HUES6 (cell line): Measurements from ENCODE around the gene TUBA8.
A peak's percentile ranks its signal among the peaks of the same experiment; 100 is the strongest.
"Not testable (repeated sequence)": the region's sequence is repeated elsewhere in the genome, so short reads cannot be mapped to it uniquely, and the experiment has no call there.

ENCODE experiments used
- H3K27ac ChIP-seq: 2 replicates; pipeline ENCODE4 v1.7.0; 2013; ENCODE audit warnings: low read depth, mild to moderate bottlenecking, low read length, inconsistent platforms
- H3K27me3 ChIP-seq: 2 replicates; pipeline ENCODE4 v1.6.1; 2013; ENCODE audit warnings: low read length; ENCODE audit not compliant: control insufficient read depth, insufficient read depth
- H3K36me3 ChIP-seq: 2 replicates; pipeline ENCODE4 v1.6.1; 2013; ENCODE audit warnings: low read length; ENCODE audit not compliant: control insufficient read depth, insufficient read depth
- H3K4me1 ChIP-seq: 2 replicates; pipeline ENCODE4 v1.6.1; 2013; ENCODE audit warnings: low read length; ENCODE audit not compliant: control insufficient read depth, insufficient read depth
- H3K4me3 ChIP-seq: 2 replicates; pipeline ENCODE4 v1.5.1; 2013; ENCODE audit warnings: low read depth, low read length
- H3K9ac ChIP-seq: one replicate; pipeline ENCODE4 v1.6.1; 2013; ENCODE audit warnings: mild to moderate bottlenecking, low read length
- H3K9me3 ChIP-seq: 2 replicates; pipeline ENCODE4 v1.6.1; 2013; ENCODE audit warnings: low read depth, low read length; ENCODE audit not compliant: control insufficient read depth, insufficient read depth

TUBA8 gene

DNA sequence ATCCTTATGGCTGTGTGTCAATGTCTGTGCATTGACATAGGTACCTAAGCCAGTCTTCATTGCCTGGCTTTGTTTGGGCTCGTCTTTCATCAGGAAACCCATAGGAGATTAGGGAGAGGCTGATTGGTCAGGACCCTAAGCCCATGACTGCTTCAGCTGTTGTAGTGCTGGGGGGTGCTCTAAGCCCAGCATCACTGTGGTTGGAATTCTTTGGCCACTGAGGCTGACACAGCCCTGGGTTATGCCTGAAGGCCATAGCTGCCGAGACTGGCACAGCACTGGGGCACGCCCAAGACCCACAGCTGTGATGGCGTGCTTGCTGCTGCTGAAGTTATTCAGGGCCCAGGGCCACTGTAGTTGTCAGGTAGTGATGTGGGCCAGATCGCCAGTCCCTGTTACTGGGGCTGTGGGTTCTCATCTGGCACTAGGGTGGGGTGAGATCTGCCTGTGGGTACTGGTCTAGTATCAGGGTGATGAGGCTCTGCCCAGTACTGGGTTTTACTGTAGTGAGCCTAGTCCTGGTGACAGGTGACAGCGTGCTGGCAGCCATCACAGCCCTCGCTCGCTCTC is 44.3 kb downstream of the TUBA8 start:
- H3K36me3 ChIP-seq: no peaks in the 10 kb centered on the region
- no peak overlapping the region for H3K4me3 ChIP-seq
- H3K9ac ChIP-seq: no peak overlapping the region
- H3K9me3 ChIP-seq: no peaks in the 10 kb centered on the region
- peaks cover 12% of the 10 kb centered on the region for H3K27me3 ChIP-seq
- no peak overlapping the region for H3K27ac ChIP-seq
- H3K4me1 ChIP-seq: peaks cover 7% of the 10 kb centered on the region

DNA sequence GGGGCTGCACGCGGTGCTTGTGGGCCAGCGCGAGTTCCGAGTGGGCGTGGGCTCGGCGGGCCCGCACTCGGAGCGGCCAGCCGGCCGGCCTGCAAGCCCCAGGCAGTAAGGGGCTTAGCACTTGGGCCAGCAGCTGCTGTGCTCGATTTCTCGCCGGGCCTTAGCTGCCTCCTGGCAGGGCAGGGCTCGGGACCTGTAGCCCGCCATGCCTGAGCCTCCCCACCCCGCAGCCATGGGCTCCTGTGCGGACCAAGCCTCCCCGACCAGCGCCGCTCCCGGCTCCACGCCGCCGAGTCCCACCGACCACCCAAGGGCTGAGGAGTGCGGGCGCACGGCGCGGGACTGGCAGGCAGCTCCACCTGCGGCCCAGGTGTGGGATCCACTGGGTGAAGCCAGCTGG is 44.9 kb downstream of the TUBA8 start:
- H3K9ac ChIP-seq, H3K4me1 ChIP-seq, H3K4me3 ChIP-seq, H3K27ac ChIP-seq, H3K36me3 ChIP-seq, H3K9me3 ChIP-seq, H3K27me3 ChIP-seq: not testable (repeated sequence)

DNA sequence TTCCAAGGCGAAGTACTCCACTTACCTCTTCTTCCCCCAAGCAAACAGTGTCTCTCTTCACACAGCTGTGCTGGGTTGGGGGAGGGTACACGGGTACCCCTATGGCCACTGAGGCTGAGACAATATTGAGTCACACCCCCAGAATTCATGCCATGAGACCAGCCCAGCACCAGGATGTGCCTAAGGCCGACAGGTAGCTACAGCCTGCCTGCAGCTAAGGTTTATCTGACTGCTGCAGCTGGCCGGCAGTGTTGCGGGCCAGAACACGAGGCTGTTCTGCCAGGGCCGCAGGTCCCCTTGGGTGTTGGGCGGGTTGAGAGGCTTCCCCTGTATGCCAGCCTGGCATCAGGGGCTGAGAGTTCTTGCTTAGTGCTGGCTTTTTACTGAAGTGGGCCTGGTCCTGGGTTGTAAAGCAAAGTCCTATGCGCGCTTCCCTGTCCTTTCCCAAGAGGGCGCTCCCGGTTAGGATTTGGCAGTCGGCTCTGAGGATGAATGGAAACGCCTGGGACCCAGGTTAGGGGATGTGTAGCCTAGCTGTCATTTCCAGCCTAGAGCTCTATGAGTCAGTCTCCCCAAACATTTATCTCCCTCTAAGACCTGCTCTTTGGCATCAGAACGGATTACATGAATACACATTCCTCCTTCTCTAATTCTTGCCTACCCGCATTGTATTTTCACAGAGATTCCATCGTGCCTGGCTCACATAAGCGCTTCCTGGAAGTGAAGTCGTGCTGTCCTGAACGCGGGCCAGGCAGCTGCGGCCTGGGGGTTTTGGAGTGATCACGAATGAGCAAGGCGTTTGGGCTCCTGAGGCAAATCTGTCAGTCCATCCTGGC is 46.5 kb downstream of the TUBA8 start:
- H3K9ac ChIP-seq: peak overlapping the region; percentile 19

DNA sequence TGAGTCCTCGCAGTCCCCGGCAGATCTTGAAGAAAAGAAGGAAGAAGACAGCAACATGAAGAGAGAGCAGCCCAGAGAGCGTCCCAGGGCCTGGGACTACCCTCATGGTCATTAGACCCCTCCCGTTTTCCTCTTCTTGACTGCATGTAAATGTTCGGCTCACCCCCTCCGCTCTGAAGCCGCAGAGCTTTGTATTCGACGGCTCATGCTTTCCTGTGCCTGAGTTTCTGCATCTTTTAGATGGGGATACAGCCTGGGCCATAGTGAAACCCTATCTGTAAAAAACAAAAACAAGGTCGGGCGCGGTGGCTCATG is 47.1 kb downstream of the TUBA8 start:
- Histone ChIP-seq H3K27ac (no peak overlapping the region), H3K4me3 (no peak overlapping the region)

More for the DNA sequence above, 46.5 kb downstream of the TUBA8 start:
- Histone ChIP-seq H3K4me1 (peaks cover 7% of the 10 kb centered on the region), H3K27ac (no peak overlapping the region), H3K9me3 (no peaks in the 10 kb centered on the region), H3K4me3 (no peak overlapping the region), H3K36me3 (no peaks in the 10 kb centered on the region), H3K27me3 (no peaks in the 10 kb centered on the region)

DNA sequence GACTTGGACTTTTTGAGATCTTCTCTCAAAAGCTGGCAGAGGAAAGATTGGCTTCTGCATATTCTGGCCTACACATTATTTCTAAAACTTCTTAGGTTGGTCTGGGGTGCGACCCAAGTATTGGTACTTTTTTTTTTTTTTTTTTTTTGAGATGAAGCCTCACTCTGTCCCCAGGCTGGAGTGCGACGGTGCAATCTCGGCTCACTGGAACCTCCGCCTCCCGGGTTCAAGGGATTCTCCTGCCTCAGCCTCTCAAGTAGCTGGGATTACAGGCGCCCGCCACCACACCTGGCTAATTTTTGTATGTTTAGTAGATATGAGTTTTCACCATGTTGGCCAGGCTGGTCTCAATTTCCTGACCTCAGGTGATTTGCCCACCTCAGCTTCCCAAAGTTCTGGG is 50.0 kb downstream of the TUBA8 start:
- not testable (repeated sequence) for H3K27ac ChIP-seq, H3K9me3 ChIP-seq, H3K4me3 ChIP-seq, H3K9ac ChIP-seq, H3K36me3 ChIP-seq, H3K27me3 ChIP-seq
- peaks cover 15% of the 10 kb centered on the region for H3K4me1 ChIP-seq

More for the DNA sequence above, 47.1 kb downstream of the TUBA8 start:
- no peaks in the 10 kb centered on the region for H3K36me3 ChIP-seq
- no peaks in the 10 kb centered on the region for H3K9me3 ChIP-seq
- H3K9ac ChIP-seq: peak overlapping the region; percentile 19
- H3K4me1 ChIP-seq: peaks cover 7% of the 10 kb centered on the region
- H3K27me3 ChIP-seq: no peaks in the 10 kb centered on the region

DNA sequence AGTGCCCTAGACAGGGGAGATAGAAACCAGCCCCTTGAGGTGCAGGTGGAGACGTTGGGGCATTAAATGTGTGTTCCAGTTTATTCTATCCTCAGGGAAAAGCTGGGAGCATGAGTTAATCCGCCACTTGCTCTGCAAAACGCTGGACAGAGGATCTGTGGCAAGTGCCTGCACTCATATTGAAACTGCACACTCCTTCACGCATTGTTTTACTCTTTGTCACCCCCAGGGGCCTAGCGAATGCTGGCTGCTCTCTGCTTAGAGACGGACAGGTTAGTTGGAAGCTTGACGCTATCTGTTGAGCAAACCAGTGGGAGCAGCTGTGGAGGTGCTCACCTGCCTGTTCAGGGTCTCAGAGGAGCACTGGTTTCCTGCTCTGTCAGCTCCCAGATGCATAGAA is 53.2 kb downstream of the TUBA8 start:
- H3K36me3 ChIP-seq, H3K27ac ChIP-seq, H3K4me3 ChIP-seq, H3K9ac ChIP-seq, H3K9me3 ChIP-seq, H3K4me1 ChIP-seq, H3K27me3 ChIP-seq: not testable (repeated sequence)

DNA sequence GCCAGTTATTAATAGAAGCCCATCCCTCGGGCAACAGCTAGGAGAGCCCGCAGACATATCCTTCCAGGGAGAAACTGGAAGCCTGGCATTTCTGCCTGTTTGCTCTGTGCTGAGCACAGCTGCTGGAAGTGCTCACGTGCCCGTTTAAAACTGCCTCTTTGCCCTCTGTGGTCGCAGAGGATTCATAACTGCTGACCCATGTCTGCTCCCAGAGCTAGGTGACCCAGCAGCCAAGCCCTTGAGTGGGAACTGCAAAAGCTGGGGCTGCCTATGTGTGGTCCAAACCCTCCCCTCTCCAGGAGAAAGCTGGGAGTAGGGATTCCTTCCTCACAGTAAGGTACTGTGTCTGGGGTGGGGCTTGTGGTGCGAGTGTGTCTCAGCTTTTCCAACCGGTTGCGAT is 54.0 kb downstream of the TUBA8 start:
- H3K27me3 ChIP-seq, H3K36me3 ChIP-seq, H3K27ac ChIP-seq, H3K9ac ChIP-seq, H3K4me1 ChIP-seq, H3K4me3 ChIP-seq, H3K9me3 ChIP-seq: not testable (repeated sequence)

DNA sequence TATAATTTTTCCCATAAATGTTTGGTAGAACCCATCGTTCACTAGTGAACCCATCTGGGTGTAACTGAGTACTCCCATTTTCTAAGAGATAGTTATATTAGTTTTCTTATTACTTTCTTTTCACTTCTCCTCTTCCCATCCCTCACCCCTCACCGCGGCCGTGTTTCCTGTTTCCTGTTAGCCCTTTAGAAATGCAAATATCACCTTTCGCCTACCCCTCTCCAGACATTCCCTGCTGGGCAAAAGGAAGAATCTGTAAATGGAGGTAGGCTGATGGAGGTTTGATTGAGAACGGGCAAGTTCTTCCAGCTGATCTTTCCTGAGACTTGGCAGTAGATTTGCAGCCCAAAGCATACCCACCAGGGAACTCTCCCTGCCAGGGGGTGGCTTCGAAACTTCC is 54.7 kb downstream of the TUBA8 start:
- H3K27me3 ChIP-seq, H3K9ac ChIP-seq, H3K36me3 ChIP-seq, H3K4me1 ChIP-seq, H3K27ac ChIP-seq, H3K9me3 ChIP-seq, H3K4me3 ChIP-seq: not testable (repeated sequence)

DNA sequence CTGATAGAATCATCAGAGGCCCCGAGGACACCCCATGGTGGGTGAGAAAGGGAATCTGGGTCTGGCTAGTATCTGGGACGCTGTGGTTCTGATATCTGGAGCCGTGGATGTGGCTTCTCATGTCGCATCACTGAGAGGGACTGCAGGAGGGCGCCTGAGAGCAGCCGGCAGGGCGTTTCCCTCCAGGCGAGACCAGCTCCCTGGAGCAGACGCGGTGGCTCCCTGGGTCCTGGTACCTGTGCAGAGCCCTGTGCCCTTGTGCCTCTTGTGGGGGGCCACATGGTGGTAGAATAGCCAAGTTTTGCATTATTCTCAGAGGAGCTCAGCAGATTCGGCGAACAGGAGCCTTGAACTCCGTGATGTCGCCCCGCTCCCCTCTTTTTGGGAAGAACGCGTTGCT is 59.7 kb downstream of the TUBA8 start:
- H3K4me1 ChIP-seq, H3K27me3 ChIP-seq, H3K36me3 ChIP-seq, H3K27ac ChIP-seq, H3K9ac ChIP-seq, H3K9me3 ChIP-seq, H3K4me3 ChIP-seq: not testable (repeated sequence)

DNA sequence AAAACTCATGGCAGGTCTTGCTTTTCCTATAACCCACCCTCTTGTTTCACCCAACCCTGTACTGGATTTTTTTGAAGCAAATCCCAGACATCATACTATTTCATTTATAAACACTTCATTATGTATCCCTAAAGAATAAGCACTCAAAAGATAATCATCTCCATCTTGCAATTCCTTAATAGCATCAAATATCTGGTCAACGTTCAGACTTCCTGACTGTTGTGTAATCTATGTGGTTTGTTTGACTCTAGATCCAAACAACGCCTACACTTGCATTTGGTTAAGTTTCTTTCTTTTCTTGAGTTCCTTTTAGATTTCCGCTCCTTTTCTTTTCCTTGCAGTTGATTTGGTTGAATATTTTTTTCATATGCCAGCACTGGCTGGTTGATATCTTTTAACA is 61.6 kb downstream of the TUBA8 start:
- H3K9ac ChIP-seq, H3K27me3 ChIP-seq, H3K36me3 ChIP-seq, H3K4me3 ChIP-seq, H3K4me1 ChIP-seq, H3K9me3 ChIP-seq, H3K27ac ChIP-seq: not testable (repeated sequence)

DNA sequence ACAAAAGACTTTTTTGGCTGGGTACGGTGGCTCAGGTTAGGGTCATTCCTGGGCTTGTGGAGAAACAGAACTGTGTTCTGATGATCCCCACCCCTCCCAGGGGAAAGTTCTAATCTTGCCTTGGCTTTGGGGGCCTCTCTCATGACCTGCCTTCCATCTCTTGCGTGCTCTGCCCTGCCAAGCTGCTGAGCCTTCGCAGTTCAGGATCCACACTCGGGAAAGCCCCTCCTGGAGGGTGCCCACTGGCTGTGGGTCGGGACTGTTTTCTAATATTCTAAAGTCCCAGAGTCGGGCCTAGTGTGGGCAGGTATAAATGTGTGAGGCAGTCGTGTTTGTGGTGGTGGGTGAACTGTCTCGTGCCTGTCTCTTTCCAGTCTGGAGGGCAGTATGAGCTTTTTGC is 62.2 kb downstream of the TUBA8 start:
- H3K4me3 ChIP-seq, H3K27me3 ChIP-seq, H3K36me3 ChIP-seq, H3K9ac ChIP-seq, H3K27ac ChIP-seq, H3K9me3 ChIP-seq, H3K4me1 ChIP-seq: not testable (repeated sequence)

DNA sequence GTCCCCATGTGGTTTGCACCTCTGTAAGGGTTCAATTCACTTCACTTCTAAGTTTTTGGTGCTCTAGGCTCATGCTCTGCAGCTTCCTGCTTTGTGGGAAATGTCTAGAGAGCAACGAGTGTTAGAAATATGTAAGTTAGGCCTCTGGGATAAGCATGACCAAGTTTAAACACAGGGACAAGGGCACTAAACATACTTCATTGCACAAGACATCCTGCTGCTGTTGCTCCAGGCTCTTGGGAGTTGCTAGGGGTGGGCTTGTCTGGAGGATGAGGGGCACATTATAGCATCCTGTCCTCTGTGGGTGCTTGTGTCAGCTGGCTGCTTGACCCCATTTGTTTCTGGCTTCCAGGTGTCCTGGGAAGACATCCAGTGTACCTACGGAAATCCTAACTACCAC is 62.8 kb downstream of the TUBA8 start:
- H3K27me3 ChIP-seq, H3K36me3 ChIP-seq, H3K4me1 ChIP-seq, H3K9me3 ChIP-seq, H3K27ac ChIP-seq, H3K9ac ChIP-seq, H3K4me3 ChIP-seq: not testable (repeated sequence)
